ENCODE results near the gene STMN1.

DNA sequence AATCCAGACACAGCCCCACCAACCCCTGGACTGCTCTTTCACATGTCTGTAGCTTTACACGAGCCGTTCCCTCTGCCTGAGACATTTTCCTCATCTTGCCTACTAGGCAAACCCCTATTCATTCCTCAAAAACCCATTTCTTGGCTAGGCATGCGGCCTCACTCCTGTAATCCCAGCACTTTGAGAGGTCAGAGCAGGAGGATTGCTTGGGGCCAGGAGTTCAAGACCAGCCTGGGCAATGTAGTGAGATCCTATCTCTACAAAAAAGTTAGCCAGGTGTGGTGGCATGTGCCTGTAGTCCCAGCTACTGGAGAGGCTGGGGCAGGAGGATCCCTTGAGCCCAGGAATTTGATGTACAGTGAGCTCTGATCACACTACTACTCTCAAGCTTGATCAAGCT, 41.8 kb downstream of the STMN1 start:
- no peak for TF ChIP-seq POLR2A (IDR thresholded peaks at IDR 0.05; ENCODE audit: low read length)
- no peak for TF ChIP-seq GATA1 (IDR thresholded peaks at IDR 0.05; ENCODE audit: low read depth, low read length)
